OCI-LY7 (cell line): ENCODE data around the gene HAL. TPM values are rescaled to one million over a fixed set of nuclear protein-coding genes. Genes with fewer than 3 reads are reported as not detected.

Source experiments
- Bru-seq: library from RNA; stranded (reverse); fragments of 400-500 nt; gene quantifications from one replicate; lab custom pipeline; 2021; lab: Mats Ljungman, UMichigan
- BruChase-seq, 2 experiments: library from RNA; stranded (reverse); fragments of 400-500 nt; gene quantifications; one replicate each; lab custom pipeline; 2021; lab: Mats Ljungman, UMichigan
- BruUV-seq: library from RNA; stranded (reverse); fragments of 400-500 nt; replicated peaks from 2 replicates; lab custom pipeline; 2021; lab: Mats Ljungman, UMichigan
- CTCF ChIA-PET: fragments of 300-600 bp; sonication (Branson Sonifier 250); formaldehyde crosslinking; loops from one replicate; lab custom pipeline; 2022; ENCODE audit warnings: antibody characterized with exemption; ENCODE audit not compliant: unreplicated experiment; lab: Charles Lee
- POLR2A ChIA-PET: fragments of 300-600 bp; sonication (Branson Sonifier 250); formaldehyde crosslinking; loops from one replicate; lab custom pipeline; 2022; ENCODE audit warnings: antibody characterized with exemption; lab: Charles Lee
- DNase-seq: peaks from one replicate; pipeline ENCODE4 v3.0.0-alpha.2; 2015; ENCODE audit warnings: low spot score
- H2AFZ ChIP-seq: fragments of 200-600 bp; sonication (generic), shearing (Covaris generic); 2 replicates; pipeline ENCODE4 v1.6.1; 2014; ENCODE audit warnings: mild to moderate bottlenecking, antibody characterized with exemption, low read length, moderate library complexity
- H3K27ac ChIP-seq: fragments of 200-600 bp; sonication (generic); 2 replicates; pipeline ENCODE4 v1.5.1; 2014; ENCODE audit warnings: mixed run types, low read depth, mild to moderate bottlenecking, moderate library complexity, low read length, inconsistent platforms; ENCODE audit not compliant: poor library complexity, severe bottlenecking
- H3K36me3 ChIP-seq: fragments of 200-600 bp; sonication (generic); 2 replicates; pipeline ENCODE4 v1.6.1; 2014; ENCODE audit warnings: mild to moderate bottlenecking, antibody characterized with exemption, low read length, moderate library complexity, mixed read lengths; ENCODE audit not compliant: insufficient read depth
- H3K4me1 ChIP-seq: fragments of 200-600 bp; sonication (generic); 2 replicates; pipeline ENCODE4 v1.5.1; 2014; ENCODE audit warnings: mild to moderate bottlenecking, low read length; ENCODE audit not compliant: insufficient read depth, poor library complexity, severe bottlenecking
- H3K4me2 ChIP-seq: fragments of 200-600 bp; sonication (generic); 2 replicates; pipeline ENCODE4 v1.6.1; 2014; ENCODE audit warnings: mild to moderate bottlenecking, low read length
- H3K4me3 ChIP-seq: fragments of 200-600 bp; sonication (generic); 2 replicates; pipeline ENCODE4 v1.5.1; 2014; ENCODE audit warnings: mild to moderate bottlenecking, low read depth, low read length; ENCODE audit not compliant: poor library complexity, severe bottlenecking
- H3K79me2 ChIP-seq: fragments of 200-600 bp; sonication (generic); 2 replicates; pipeline ENCODE4 v1.6.1; 2016; ENCODE audit warnings: low read depth, mild to moderate bottlenecking, low read length, moderate library complexity, mixed read lengths; ENCODE audit not compliant: insufficient read depth
- H3K9me2 ChIP-seq: fragments of 200-600 bp; sonication (generic); 2 replicates; pipeline ENCODE4 v1.6.1; 2016; ENCODE audit warnings: mild to moderate bottlenecking, low read length, mixed read lengths; ENCODE audit not compliant: insufficient read depth
- H3K9me3 ChIP-seq: fragments of 200-600 bp; sonication (generic); 2 replicates; pipeline ENCODE4 v1.6.1; 2014; ENCODE audit warnings: mild to moderate bottlenecking, mixed run types, low read length, mixed read lengths
- H4K20me1 ChIP-seq: fragments of 200-600 bp; sonication (generic); 2 replicates; pipeline ENCODE4 v1.6.1; 2014; ENCODE audit warnings: mild to moderate bottlenecking, antibody characterized with exemption, low read length, moderate library complexity, mixed read lengths; ENCODE audit not compliant: insufficient read depth
- EZH2phosphoT487 ChIP-seq: fragments of 200-600 bp; sonication (generic); IDR thresholded peaks from 2 replicates; pipeline ENCODE4 v1.6.1; 2018; ENCODE audit warnings: low read depth, borderline replicate concordance, mild to moderate bottlenecking, mixed run types, antibody characterized with exemption, low read length, moderate library complexity, mixed read lengths
- intact Hi-C: fragments of 100-400 bp; cut with micrococcal nuclease; formaldehyde crosslinking; loops from one replicate; pipeline ENCODE4 v1.10.0; 2022; ENCODE audit not compliant: unreplicated experiment
- long read RNA-seq: library from polyadenylated mRNA; stranded (forward); transcript quantifications from one replicate; pipeline ENCODE4 v2.0.0, GENCODE V29; 2022
- total RNA-seq, 2 experiments: library from RNA; depleted of rRNA in 1 of 2; stranded (reverse); fragments of >200 nt in 1 of 2; shearing (Covaris generic) in 1 of 2; gene quantifications; 2 replicates each; pipeline ENCODE4 v1.2.3, GENCODE V29; 2014 to 2022
- TF ChIP-seq, protein P1 (sequence below): fragments of 200-600 bp; sonication (generic); conservative IDR thresholded peaks from 2 replicates; pipeline ENCODE4 v1.5.1; 2014; ENCODE audit warnings: mild to moderate bottlenecking, antibody characterized with exemption, low read length, moderate library complexity, mixed read lengths

The HAL gene, protein sequence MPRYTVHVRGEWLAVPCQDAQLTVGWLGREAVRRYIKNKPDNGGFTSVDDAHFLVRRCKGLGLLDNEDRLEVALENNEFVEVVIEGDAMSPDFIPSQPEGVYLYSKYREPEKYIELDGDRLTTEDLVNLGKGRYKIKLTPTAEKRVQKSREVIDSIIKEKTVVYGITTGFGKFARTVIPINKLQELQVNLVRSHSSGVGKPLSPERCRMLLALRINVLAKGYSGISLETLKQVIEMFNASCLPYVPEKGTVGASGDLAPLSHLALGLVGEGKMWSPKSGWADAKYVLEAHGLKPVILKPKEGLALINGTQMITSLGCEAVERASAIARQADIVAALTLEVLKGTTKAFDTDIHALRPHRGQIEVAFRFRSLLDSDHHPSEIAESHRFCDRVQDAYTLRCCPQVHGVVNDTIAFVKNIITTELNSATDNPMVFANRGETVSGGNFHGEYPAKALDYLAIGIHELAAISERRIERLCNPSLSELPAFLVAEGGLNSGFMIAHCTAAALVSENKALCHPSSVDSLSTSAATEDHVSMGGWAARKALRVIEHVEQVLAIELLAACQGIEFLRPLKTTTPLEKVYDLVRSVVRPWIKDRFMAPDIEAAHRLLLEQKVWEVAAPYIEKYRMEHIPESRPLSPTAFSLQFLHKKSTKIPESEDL
- total RNA-seq (2014; rRNA removed; shearing (Covaris generic)) (0.25 and 0.57 TPM in 2 replicates), total RNA-seq (2022) (1.4 and 2.1 TPM in 2 replicates), Bru-seq, nascent RNA (percentile 45 among the genes with signal in this experiment), BruChase-seq, experiment 1, labeled RNA remaining after a 6-hour chase (percentile 42 among the genes with signal in this experiment), BruChase-seq, experiment 2, labeled RNA remaining after a 2-hour chase (percentile 45 among the genes with signal in this experiment)
- long read RNA-seq, result 0 reads

GRCh38 chr12:95996034-95996658 is at the start of gene HAL:
Gene HAL, minus strand, starts transcription at chr12:95996344. Its CDS starts 434 bp downstream, at chr12:95995910.
- Histone ChIP-seq H3K36me3 (peaks cover 13% of the 10 kb centered on the region; the same call in 1 of the 2 replicates), H2AFZ (no peak within 1 kb of the TSS), H3K4me3 (no peak within 1 kb of the TSS), H3K9me3 (no peaks in the 10 kb centered on the region), H3K9me2 (no peaks in the 10 kb centered on the region), H3K4me1 (peaks cover 7% of the 10 kb centered on the region), H4K20me1 (no peaks in the 10 kb centered on the region), H3K4me2 (no peak within 1 kb of the TSS), H3K27ac (no peak within 1 kb of the TSS), H3K79me2 (no peaks in the 10 kb centered on the region)
- intact Hi-C loops, result loop anchor here (10.0 kb wide), 2 partner anchors 291 to 371 kb away; no protein-coding TSS in a partner anchor
- ChIA-PET POLR2A (interaction anchor here (0.6 kb wide), 1 partner anchor 490 kb away, joined by 4 read pairs; no protein-coding TSS in a partner anchor), CTCF (interaction anchor here (0.8 kb wide), 1 partner anchor 79 kb away, joined by 3 read pairs; no protein-coding TSS in a partner anchor)
- no TSS peak for BruUV-seq
- DNase-seq, result no peak
- TF ChIP-seq, protein P1, sequence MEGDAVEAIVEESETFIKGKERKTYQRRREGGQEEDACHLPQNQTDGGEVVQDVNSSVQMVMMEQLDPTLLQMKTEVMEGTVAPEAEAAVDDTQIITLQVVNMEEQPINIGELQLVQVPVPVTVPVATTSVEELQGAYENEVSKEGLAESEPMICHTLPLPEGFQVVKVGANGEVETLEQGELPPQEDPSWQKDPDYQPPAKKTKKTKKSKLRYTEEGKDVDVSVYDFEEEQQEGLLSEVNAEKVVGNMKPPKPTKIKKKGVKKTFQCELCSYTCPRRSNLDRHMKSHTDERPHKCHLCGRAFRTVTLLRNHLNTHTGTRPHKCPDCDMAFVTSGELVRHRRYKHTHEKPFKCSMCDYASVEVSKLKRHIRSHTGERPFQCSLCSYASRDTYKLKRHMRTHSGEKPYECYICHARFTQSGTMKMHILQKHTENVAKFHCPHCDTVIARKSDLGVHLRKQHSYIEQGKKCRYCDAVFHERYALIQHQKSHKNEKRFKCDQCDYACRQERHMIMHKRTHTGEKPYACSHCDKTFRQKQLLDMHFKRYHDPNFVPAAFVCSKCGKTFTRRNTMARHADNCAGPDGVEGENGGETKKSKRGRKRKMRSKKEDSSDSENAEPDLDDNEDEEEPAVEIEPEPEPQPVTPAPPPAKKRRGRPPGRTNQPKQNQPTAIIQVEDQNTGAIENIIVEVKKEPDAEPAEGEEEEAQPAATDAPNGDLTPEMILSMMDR, result no peak
- no peak for TF ChIP-seq EZH2phosphoT487

- Histone ChIP-seq H3K4me2 (no peak overlapping the region), H3K79me2 (no peaks in the 10 kb centered on the region), H2AFZ (peak overlapping the region; percentile 47; the same call in 1 of the 2 replicates), H3K9me3 (no peaks in the 10 kb centered on the region), H3K4me3 (no peak overlapping the region), H3K4me1 (peaks cover 26% of the 10 kb centered on the region), H3K36me3 (no peaks in the 10 kb centered on the region), H3K27ac (no peak overlapping the region), H3K9me2 (no peaks in the 10 kb centered on the region), H4K20me1 (no peaks in the 10 kb centered on the region)
- no TSS peak for BruUV-seq
- no peak for TF ChIP-seq EZH2phosphoT487
- TF ChIP-seq, protein P1, result no peak
- intact Hi-C loops, result no loop called here
- ChIA-PET CTCF (no interaction called here), POLR2A (interaction anchor here (0.6 to 0.7 kb wide), 2 partner anchors 36 to 403 kb away, joined by 3 read pairs; no protein-coding TSS in a partner anchor)
- no peak for DNase-seq
Measured at GRCh38 chr12:96045566-96045965, 49.4 kb upstream of the HAL start.
